SK-N-SH (cell line): ENCODE measurements around the gene MARS1. TPM values are rescaled to one million over a fixed set of nuclear protein-coding genes. Genes with fewer than 3 reads are reported as not detected.

Experiments used
- CTCF ChIA-PET: fragments of 300-600, 350-600 bp; formaldehyde crosslinking; extraction: SDS; loops from one replicate; lab custom pipeline; 2021; lab: Yijun Ruan, JAX
- POLR2A ChIA-PET: fragments of 350-600 bp; sonication (Branson Sonifier 250); formaldehyde crosslinking; extraction: SDS; loops from one replicate; lab custom pipeline; 2020; ENCODE audit warnings: antibody characterized with exemption, inconsistent platforms; lab: Yijun Ruan, JAX
- DNase-seq: peaks from one replicate; pipeline ENCODE4 v3.0.0; 2012
- H2AFZ ChIP-seq: fragments of 200-600 bp; sonication (generic); 2 replicates; pipeline ENCODE4 v1.8.1; 2016; ENCODE audit warnings: antibody characterized with exemption, mild to moderate bottlenecking, low read depth
- H3F3A ChIP-seq: fragments of 200-600 bp; sonication (generic); replicated peaks from 2 replicates; pipeline ENCODE3; 2016; ENCODE audit warnings: antibody characterized with exemption, mild to moderate bottlenecking; ENCODE audit not compliant: insufficient read depth
- H3K27ac ChIP-seq, 2 experiments: fragments of 200-500 bp in 1 of 2; fragments of 200-600 bp in 1 of 2; sonication (Bioruptor generic) in 1 of 2; sonication (generic), shearing (Covaris generic) in 1 of 2; 2 replicates each; pipeline versions ENCODE4 v1.5.1 to v1.6.1; 2014 to 2016; ENCODE audit warnings: low read depth in 2 of 2, inconsistent platforms in 1 of 2, low read length in 1 of 2, mild to moderate bottlenecking in 1 of 2, mixed read lengths in 1 of 2
- H3K27me3 ChIP-seq: fragments of 200-600 bp; sonication (generic), shearing (Covaris generic); 2 replicates; pipeline ENCODE4 v1.6.1; 2016; ENCODE audit warnings: mixed run types; ENCODE audit not compliant: insufficient read depth
- H3K36me3 ChIP-seq, 2 experiments: fragments of 200-500 bp in 1 of 2; fragments of 200-600 bp in 1 of 2; sonication (Bioruptor generic) in 1 of 2; sonication (generic) in 1 of 2; replicated peaks in 1 of 2; 2 replicates each; pipeline versions ENCODE3 to v1.5.1; 2014 to 2016; ENCODE audit warnings: low read length in 1 of 2, mild to moderate bottlenecking in 1 of 2; ENCODE audit not compliant: insufficient read depth in 2 of 2, control insufficient read depth in 1 of 2
- H3K4me1 ChIP-seq, 2 experiments: fragments of 200-500 bp in 1 of 2; fragments of 200-600 bp in 1 of 2; sonication (Bioruptor generic) in 1 of 2; sonication (generic), shearing (Covaris generic) in 1 of 2; 2 replicates each; pipeline versions ENCODE4 v1.5.1 to v1.6.1; 2014 to 2016; ENCODE audit warnings: low read depth in 1 of 2, low read length in 1 of 2, mixed run types in 1 of 2; ENCODE audit not compliant: insufficient read depth in 2 of 2, control insufficient read depth in 1 of 2
- H3K4me2 ChIP-seq: fragments of 200-600 bp; sonication (generic), shearing (Covaris generic); 2 replicates; pipeline ENCODE4 v1.6.1; 2017; ENCODE audit warnings: mixed run types
- H3K4me3 ChIP-seq, 2 experiments: fragments of 200-500 bp in 1 of 2; fragments of 200-600 bp in 1 of 2; sonication (Bioruptor generic) in 1 of 2; sonication (generic), shearing (Covaris generic) in 1 of 2; 2 replicates each; pipeline versions ENCODE4 v1.5.1 to v1.8.1; 2014 to 2016; ENCODE audit warnings: low read depth in 2 of 2, inconsistent platforms in 1 of 2, low read length in 1 of 2, mild to moderate bottlenecking in 1 of 2, mixed read lengths in 1 of 2, moderate library complexity in 1 of 2
- H3K79me2 ChIP-seq: fragments of 200-600 bp; sonication (generic); 2 replicates; pipeline ENCODE4 v1.8.1; 2017; ENCODE audit warnings: mild to moderate bottlenecking; ENCODE audit not compliant: insufficient read depth
- H3K9ac ChIP-seq: fragments of 200-600 bp; sonication (generic); 2 replicates; pipeline ENCODE4 v1.6.1; 2017; ENCODE audit warnings: mixed run types
- H3K9me2 ChIP-seq: fragments of 200-600 bp; sonication (generic); 2 replicates; pipeline ENCODE4 v1.6.1; 2017; ENCODE audit warnings: mixed run types
- H3K9me3 ChIP-seq: fragments of 200-600 bp; sonication (generic); 2 replicates; pipeline ENCODE4 v1.6.1; 2017; ENCODE audit warnings: mixed run types, mild to moderate bottlenecking, moderate library complexity
- H4K20me1 ChIP-seq: fragments of 200-600 bp; sonication (generic); 2 replicates; pipeline ENCODE4 v1.6.1; 2017; ENCODE audit warnings: mild to moderate bottlenecking, mixed run types; ENCODE audit not compliant: insufficient read depth
- CTCF ChIP-seq: fragments of 200-600 bp; sonication (generic); IDR thresholded peaks from 2 replicates; pipeline ENCODE4 v1.6.1; 2017; ENCODE audit warnings: antibody characterized with exemption, mild to moderate bottlenecking, moderate library complexity
- EP300 ChIP-seq, 2 experiments: IDR thresholded peaks; 2 replicates each; pipeline versions ENCODE4 v1.4.0 to v1.6.1; 2012; ENCODE audit warnings: borderline replicate concordance in 1 of 2, low read depth in 1 of 2, low read length in 1 of 2
- FOSL2 ChIP-seq: IDR thresholded peaks from 2 replicates; pipeline ENCODE4 v1.4.0; 2012; ENCODE audit warnings: low read depth, mild to moderate bottlenecking, moderate library complexity, borderline replicate concordance
- MXI1 ChIP-seq: IDR thresholded peaks from 2 replicates; pipeline ENCODE4 v1.6.1; 2012; ENCODE audit warnings: mild to moderate bottlenecking, low read depth, low read length, improper control_type of control experiment
- NFIC ChIP-seq: IDR thresholded peaks from 2 replicates; pipeline ENCODE4 v1.4.0; 2012; ENCODE audit warnings: borderline replicate concordance
- NRF1 ChIP-seq: IDR thresholded peaks from 2 replicates; pipeline ENCODE4 v1.6.1; 2012; ENCODE audit warnings: low read depth, mild to moderate bottlenecking, low read length
- SMC3 ChIP-seq: IDR thresholded peaks from 2 replicates; pipeline ENCODE4 v1.6.1; 2012; ENCODE audit warnings: low read depth, low read length, improper control_type of control experiment
- TEAD4 ChIP-seq: IDR thresholded peaks from 2 replicates; pipeline ENCODE4 v1.4.0; 2012; ENCODE audit warnings: mild to moderate bottlenecking, borderline replicate concordance; ENCODE audit not compliant: insufficient read depth
- USF1 ChIP-seq: IDR thresholded peaks from 2 replicates; pipeline ENCODE4 v1.4.0; 2012; ENCODE audit warnings: low read depth, borderline replicate concordance
- ZBTB33 ChIP-seq: IDR thresholded peaks from 2 replicates; pipeline ENCODE4 v1.4.0; 2012; ENCODE audit warnings: low read depth, borderline replicate concordance
- WGBS: methylation state at CpG from one replicate; pipeline ENCODE4 v1.1.6; 2017; ENCODE audit warnings: low lambda C conversion rate; 5-methylcytosine and 5-hydroxymethylcytosine counted together
- polyA plus RNA-seq, 3 experiments: library from polyadenylated mRNA; depleted of rRNA; stranded (reverse); fragments of >200 nt; gene quantifications; 2 replicates each; pipeline ENCODE4 v1.2.3, GENCODE V29; 2012

MARS1 gene
- polyA plus RNA-seq, 1 of the 3 experiments (the other 2 are of a cell fraction): 158 TPM

- POLR2A ChIA-PET: no interaction called here
- 98% methylated on average over 4 of the region's 4 CpGs for WGBS
Measured at GRCh38 chr12:57511161-57511560, 23.3 kb downstream of the MARS1 start.

GRCh38 chr12:57511588-57512325, 23.9 kb downstream of the MARS1 start:
- H3K9me2 ChIP-seq: no peaks in the 10 kb centered on the region
- peaks cover 39 to 58% of the 10 kb centered on the region in 2 experiments for H3K36me3 ChIP-seq
- TF ChIP-seq CTCF (no peak), EP300 (IDR thresholded peaks at IDR 0.05; ENCODE audit: borderline replicate concordance in 1 of 2, low read depth in 1 of 2, low read length in 1 of 2) (no peak), NRF1 (no peak), NFIC (no peak), TEAD4 (no peak), FOSL2 (no peak), USF1 (no peak), MXI1 (no peak)
- POLR2A ChIA-PET: interaction anchor here (0.7 kb wide), 1 partner anchor 772 kb away, joined by 3 read pairs; no protein-coding TSS in a partner anchor
- H4K20me1 ChIP-seq: peaks cover 9% of the 10 kb centered on the region; the same call in 1 of the 2 replicates
- H3K27me3 ChIP-seq: no peaks in the 10 kb centered on the region
- no peak overlapping the region for H3K4me3 ChIP-seq
- H3F3A ChIP-seq: peaks cover 33% of the 10 kb centered on the region
- H2AFZ ChIP-seq: no peak overlapping the region
- WGBS: 97% methylated on average over 7 of the region's 7 CpGs
- DNase-seq: no peak
- H3K79me2 ChIP-seq: peaks cover 3% of the 10 kb centered on the region; the same call in 1 of the 2 replicates
- no peaks in the 10 kb centered on the region for H3K9me3 ChIP-seq
- no peak overlapping the region for H3K27ac ChIP-seq
- no peak overlapping the region for H3K9ac ChIP-seq
- H3K4me1 ChIP-seq: no peaks in the 10 kb centered on the region; a peak in 1 of 4 replicates
- CTCF ChIA-PET: interaction anchor here (0.6 kb wide), 3 partner anchors 51 to 248 kb away, joined by 3 to 4 read pairs (median 3); no protein-coding TSS in a partner anchor
- H3K4me2 ChIP-seq: no peak overlapping the region

More at GRCh38 chr12:57511161-57511560, 23.3 kb downstream of the MARS1 start:
- Histone ChIP-seq H3K4me1 (no peaks in the 10 kb centered on the region), H3K9me2 (no peaks in the 10 kb centered on the region), H3K36me3 (peaks cover 41 to 56% of the 10 kb centered on the region in 2 experiments)
- no peak for DNase-seq
- TF ChIP-seq EP300 (IDR thresholded peaks at IDR 0.05; ENCODE audit: borderline replicate concordance in 1 of 2, low read depth in 1 of 2, low read length in 1 of 2) (no peak), USF1 (no peak), SMC3 (no peak), ZBTB33 (no peak), NRF1 (no peak)
- TF ChIP-seq, all 33 proteins: peak for 0
- no peaks in the 10 kb centered on the region for H3K79me2 ChIP-seq
- H3K9ac ChIP-seq: no peak overlapping the region
- CTCF ChIA-PET: interaction anchor here (0.6 kb wide), 3 partner anchors 33 to 248 kb away, joined by 3 to 4 read pairs (median 3); no protein-coding TSS in a partner anchor
- no peak overlapping the region for H3K4me2 ChIP-seq
- no peak overlapping the region for H2AFZ ChIP-seq
- no peak overlapping the region for H3K27ac ChIP-seq
- no peaks in the 10 kb centered on the region for H3K9me3 ChIP-seq
- H4K20me1 ChIP-seq: peaks cover 3% of the 10 kb centered on the region; the same call in 1 of the 2 replicates
- H3K4me3 ChIP-seq: no peak overlapping the region
- no peaks in the 10 kb centered on the region for H3K27me3 ChIP-seq
- peaks cover 27% of the 10 kb centered on the region for H3F3A ChIP-seq
